OCI-LY3 (cell line): ENCODE data around the gene CPS1.

Experiments
- H2AFZ ChIP-seq: fragments of 200-600, 300-600 bp; shearing (Covaris generic); 2 replicates; pipeline ENCODE4 v1.6.0; 2014; ENCODE audit warnings: antibody characterized with exemption, low read depth, low read length
- H3K27ac ChIP-seq: fragments of 200-600, 300-600 bp; sonication (generic); 2 replicates; pipeline ENCODE4 v1.5.1; 2014; ENCODE audit warnings: mild to moderate bottlenecking, low read length, moderate library complexity, mixed read lengths
- H3K27me3 ChIP-seq: fragments of 200-600, 300-600 bp; sonication (generic); 2 replicates; pipeline ENCODE4 v1.6.1; 2014; ENCODE audit warnings: low read depth, low read length, mixed read lengths
- H3K36me3 ChIP-seq: fragments of 200-600, 300-600 bp; sonication (generic); replicated peaks from 2 replicates; pipeline ENCODE3; 2014; ENCODE audit warnings: low read depth, low read length, mixed read lengths
- H3K4me1 ChIP-seq: fragments of 300-600, 200-600 bp; sonication (generic); 2 replicates; pipeline ENCODE4 v1.6.1; 2014; ENCODE audit warnings: low read length, mixed read lengths
- H3K4me2 ChIP-seq: fragments of 200-600, 300-600 bp; sonication (generic); 2 replicates; pipeline ENCODE4 v1.6.1; 2014; ENCODE audit warnings: low read length, mixed read lengths
- H3K4me3 ChIP-seq: fragments of 300-600, 200-600 bp; sonication (generic); 2 replicates; pipeline ENCODE4 v1.5.1; 2014; ENCODE audit warnings: antibody characterized with exemption, mild to moderate bottlenecking, low read length, moderate library complexity
- H3K79me2 ChIP-seq: fragments of 300-600, 200-600 bp; shearing (Covaris generic); 2 replicates; pipeline ENCODE4 v1.6.1; 2014; ENCODE audit warnings: mild to moderate bottlenecking, low read length, mixed read lengths
- H3K9ac ChIP-seq: fragments of 300-600, 200-600 bp; shearing (Covaris generic); 2 replicates; pipeline ENCODE4 v1.6.0; 2014; ENCODE audit warnings: mild to moderate bottlenecking, low read length, moderate library complexity
- H3K9me3 ChIP-seq: fragments of 200-600, 300-600 bp; shearing (Covaris generic); 2 replicates; pipeline ENCODE4 v1.6.1; 2014; ENCODE audit warnings: low read length, mixed read lengths; ENCODE audit not compliant: insufficient read depth
- H4K20me1 ChIP-seq: fragments of 200-600, 300-600 bp; sonication (generic); 2 replicates; pipeline ENCODE4 v1.6.1; 2016; ENCODE audit warnings: low read length, mixed read lengths; ENCODE audit not compliant: insufficient read depth
- CTCF ChIP-seq: fragments of 200-600, 300-600 bp; sonication (generic); IDR thresholded peaks from 2 replicates; pipeline ENCODE4 v1.5.1; 2014; ENCODE audit warnings: antibody characterized with exemption, low read length, low read depth
- EZH2phosphoT487 ChIP-seq: fragments of 200-600 bp; shearing (Covaris generic); IDR thresholded peaks from 2 replicates; pipeline ENCODE4 v1.6.1; 2018; ENCODE audit warnings: antibody characterized with exemption, mixed run types, low read depth

CPS1 gene

GRCh38 chr2:210611466-210611865 is 55.1 kb downstream of the CPS1 start:
- no peak overlapping the region for H3K27ac ChIP-seq
- no peak overlapping the region for H3K4me3 ChIP-seq
- no peaks in the 10 kb centered on the region for H3K27me3 ChIP-seq
- no peak overlapping the region for H3K9ac ChIP-seq
- H4K20me1 ChIP-seq = no peaks in the 10 kb centered on the region
- H3K4me2 ChIP-seq = peak overlapping the region; percentile 38
- peaks cover 23% of the 10 kb centered on the region for H3K4me1 ChIP-seq
- no peak overlapping the region for H2AFZ ChIP-seq
- TF ChIP-seq CTCF = no peak
- no peaks in the 10 kb centered on the region for H3K36me3 ChIP-seq
- H3K79me2 ChIP-seq = no peaks in the 10 kb centered on the region
- H3K9me3 ChIP-seq = no peaks in the 10 kb centered on the region

GRCh38 chr2:210616074-210616473 is 59.7 kb downstream of the CPS1 start:
- no peaks in the 10 kb centered on the region for H3K9me3 ChIP-seq
- TF ChIP-seq EZH2phosphoT487 (no peak), CTCF (no peak)
- no peak overlapping the region for H3K9ac ChIP-seq
- no peaks in the 10 kb centered on the region for H3K36me3 ChIP-seq
- H3K4me2 ChIP-seq = no peak overlapping the region
- no peaks in the 10 kb centered on the region for H3K27me3 ChIP-seq
- no peaks in the 10 kb centered on the region for H3K79me2 ChIP-seq
- H4K20me1 ChIP-seq = no peaks in the 10 kb centered on the region
- H3K27ac ChIP-seq = no peak overlapping the region
- no peak overlapping the region for H3K4me3 ChIP-seq
- peaks cover 21% of the 10 kb centered on the region for H3K4me1 ChIP-seq
- no peak overlapping the region for H2AFZ ChIP-seq

- Histone ChIP-seq H3K27me3 (no peaks in the 10 kb centered on the region), H3K79me2 (no peaks in the 10 kb centered on the region), H3K9ac (no peak overlapping the region), H4K20me1 (no peaks in the 10 kb centered on the region), H3K27ac (no peak overlapping the region), H2AFZ (no peak overlapping the region), H3K4me3 (no peak overlapping the region), H3K36me3 (no peaks in the 10 kb centered on the region), H3K9me3 (no peaks in the 10 kb centered on the region), H3K4me2 (no peak overlapping the region), H3K4me1 (peaks cover 8% of the 10 kb centered on the region)
- no peak for TF ChIP-seq CTCF
Observed at GRCh38 chr2:210617318-210617717, 60.9 kb downstream of the CPS1 start.

- TF ChIP-seq CTCF (peak; percentile 89), EZH2phosphoT487 (no peak)
- no peaks in the 10 kb centered on the region for H3K9me3 ChIP-seq
- no peaks in the 10 kb centered on the region for H3K27me3 ChIP-seq
- no peak overlapping the region for H3K4me3 ChIP-seq
- H3K9ac ChIP-seq = no peak overlapping the region
- H3K4me1 ChIP-seq = peaks cover 3% of the 10 kb centered on the region
- no peaks in the 10 kb centered on the region for H4K20me1 ChIP-seq
- H3K79me2 ChIP-seq = no peaks in the 10 kb centered on the region
- H3K4me2 ChIP-seq = no peak overlapping the region
- no peak overlapping the region for H3K27ac ChIP-seq
- no peaks in the 10 kb centered on the region for H3K36me3 ChIP-seq
- H2AFZ ChIP-seq = no peak overlapping the region
Observed at GRCh38 chr2:210617732-210618330, 61.4 kb downstream of the CPS1 start.
